Activated T-helper 9 cell treated with anti-CD3 and anti-CD28 coated beads, Interleukin-2, amount 50 U/mL, for 16 hours (primary cell): Measurements from ENCODE around the gene TBCD.

Experiments used
- DNase-seq: peaks from one replicate; pipeline ENCODE4 v3.0.0-alpha.2; 2020; ENCODE audit warnings: low read depth

Gene TBCD

DNA sequence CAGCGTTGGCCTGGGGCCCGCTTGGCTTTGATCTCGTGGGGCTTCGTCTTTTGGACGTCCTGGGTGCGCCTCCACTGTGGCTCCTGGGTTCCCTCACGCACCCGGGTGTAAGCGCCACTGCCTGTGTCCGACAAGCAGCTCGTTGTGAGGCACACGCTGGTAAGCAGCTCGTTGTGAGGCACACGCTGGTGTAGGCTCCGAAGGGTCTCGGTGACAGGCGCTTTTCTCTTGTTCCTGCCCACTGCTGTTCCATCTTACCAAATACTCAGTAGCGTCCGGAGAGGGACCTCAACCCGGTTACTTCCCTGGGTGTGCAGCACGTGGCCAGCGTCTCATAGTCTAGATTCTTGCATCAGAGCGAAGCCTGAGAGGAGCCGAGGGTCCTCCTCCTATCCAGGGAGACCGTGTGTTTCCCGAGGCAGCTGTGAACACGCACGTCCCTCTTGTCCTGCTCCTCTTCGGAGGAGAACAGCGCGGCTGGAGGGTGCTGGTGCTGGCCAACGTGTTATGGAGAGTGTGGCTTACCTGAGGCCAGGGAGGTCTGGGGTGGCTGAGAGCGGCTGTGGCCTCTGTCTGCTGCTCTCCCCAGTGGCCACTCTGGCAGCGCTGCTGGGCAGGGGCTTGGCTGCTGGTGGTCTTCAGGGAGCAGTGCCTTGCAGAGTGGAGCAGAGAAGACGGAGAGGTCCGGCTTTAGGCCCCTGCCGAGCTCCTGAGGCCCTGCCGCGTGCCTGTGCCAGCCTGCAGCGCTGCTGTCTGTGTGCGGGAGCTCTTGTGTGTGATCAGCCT, 120.1 kb downstream of the TBCD start:
- DNase-seq: no peak

DNA sequence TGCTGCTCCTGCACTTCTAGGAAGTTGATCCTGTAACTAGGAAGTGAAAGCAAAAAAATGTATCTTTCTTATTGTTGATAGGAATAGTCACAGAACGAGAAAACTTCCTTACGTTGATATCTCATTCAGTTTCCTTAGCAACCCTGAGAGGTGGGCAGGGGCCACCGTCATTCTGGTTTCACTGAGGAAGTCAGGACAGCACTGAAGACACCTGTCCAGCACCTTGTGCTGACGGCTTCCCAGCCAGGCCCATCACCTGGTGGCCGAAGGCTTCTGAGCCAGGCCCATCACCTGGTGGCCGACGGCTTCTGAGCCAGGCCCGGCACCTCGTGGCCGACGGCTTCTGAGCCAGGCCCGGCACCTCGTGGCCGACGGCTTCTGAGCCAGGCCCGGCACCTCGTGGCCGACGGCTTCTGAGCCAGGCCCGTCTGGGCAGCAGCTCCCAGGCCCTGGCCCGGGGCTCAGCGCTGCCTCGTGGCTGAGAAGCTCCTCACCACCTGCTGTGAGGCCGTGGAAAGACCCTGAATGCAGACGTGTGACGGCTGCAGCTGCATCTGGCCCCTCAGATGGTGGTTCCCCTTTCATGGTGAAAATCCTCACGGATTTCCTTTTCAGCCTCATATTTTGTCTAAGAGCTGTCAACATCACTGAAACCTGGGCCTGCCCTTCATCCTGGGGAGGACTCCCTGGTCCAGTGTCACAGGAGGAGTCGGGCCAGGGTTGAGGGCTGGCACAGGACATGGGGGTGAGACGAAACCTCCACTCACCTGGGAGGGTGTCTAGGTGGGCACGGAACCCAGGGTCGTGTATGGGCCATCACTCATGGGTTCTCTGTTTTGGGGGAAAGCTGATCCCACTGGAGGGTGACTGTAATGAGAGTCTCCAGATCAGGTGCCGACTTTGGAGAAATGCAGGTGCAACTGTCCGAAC, 121.0 kb downstream of the TBCD start:
- DNase-seq: no peak

DNA sequence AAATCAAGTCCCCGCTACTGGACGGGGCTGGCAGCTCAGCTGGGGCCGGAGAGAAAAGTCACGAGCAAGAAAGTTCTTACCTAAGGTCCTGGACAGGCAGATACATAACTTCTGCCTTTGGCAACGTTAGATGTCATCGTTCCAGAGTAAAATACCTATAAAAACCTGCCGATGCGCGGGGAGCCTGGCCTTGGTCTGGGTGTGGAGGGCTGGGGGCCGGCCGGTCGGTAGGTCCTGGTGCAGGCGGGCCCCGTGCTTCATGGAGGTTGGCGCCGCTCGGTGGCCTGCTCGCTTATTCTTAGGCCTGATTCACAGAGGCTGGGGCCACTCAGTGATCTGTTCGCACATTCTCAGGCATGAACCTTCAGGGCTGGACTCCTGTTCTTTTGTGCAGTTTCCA, 121.7 kb downstream of the TBCD start:
- DNase-seq: no peak

DNA sequence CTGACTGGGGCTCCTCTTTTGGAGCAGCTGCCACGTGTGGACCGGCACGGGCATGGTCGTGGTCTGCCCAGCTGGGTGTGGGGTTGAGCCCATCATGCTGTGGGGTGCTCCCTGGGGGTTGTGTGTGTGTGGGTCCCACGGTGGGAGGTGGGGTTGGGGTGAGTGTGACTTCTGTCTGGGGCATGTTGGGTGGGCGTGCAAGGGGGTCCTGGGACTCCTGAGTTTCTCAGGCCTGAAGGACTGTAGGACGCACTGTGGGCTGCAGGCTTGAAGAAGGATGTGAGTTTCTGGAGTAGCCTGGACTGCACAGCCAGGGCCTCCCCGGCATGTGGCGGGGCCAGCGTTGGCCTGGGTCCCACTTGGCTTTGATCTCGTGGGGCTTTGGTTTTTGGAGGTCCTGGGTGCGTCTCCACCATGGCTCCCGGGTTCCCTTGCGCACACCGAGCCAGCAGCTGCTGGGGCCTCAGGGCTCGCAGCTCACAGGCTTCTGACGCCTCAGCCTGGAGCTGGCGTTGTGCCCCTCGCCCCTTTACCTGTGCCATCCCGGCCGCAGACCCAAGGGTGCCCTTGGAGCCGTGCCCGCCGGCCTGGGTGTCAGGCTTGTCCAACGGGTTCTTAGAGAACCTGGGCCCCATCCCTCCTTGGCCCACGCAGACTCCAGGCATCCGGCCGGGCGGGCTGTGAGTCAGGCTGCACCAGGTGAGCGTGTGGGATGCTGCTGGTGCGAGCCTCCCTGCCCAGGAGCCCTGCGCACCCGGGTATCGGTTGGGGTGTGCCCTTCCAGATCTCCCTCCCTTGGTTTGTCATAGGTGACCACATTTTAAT, 122.4 kb downstream of the TBCD start:
- DNase-seq: no peak

DNA sequence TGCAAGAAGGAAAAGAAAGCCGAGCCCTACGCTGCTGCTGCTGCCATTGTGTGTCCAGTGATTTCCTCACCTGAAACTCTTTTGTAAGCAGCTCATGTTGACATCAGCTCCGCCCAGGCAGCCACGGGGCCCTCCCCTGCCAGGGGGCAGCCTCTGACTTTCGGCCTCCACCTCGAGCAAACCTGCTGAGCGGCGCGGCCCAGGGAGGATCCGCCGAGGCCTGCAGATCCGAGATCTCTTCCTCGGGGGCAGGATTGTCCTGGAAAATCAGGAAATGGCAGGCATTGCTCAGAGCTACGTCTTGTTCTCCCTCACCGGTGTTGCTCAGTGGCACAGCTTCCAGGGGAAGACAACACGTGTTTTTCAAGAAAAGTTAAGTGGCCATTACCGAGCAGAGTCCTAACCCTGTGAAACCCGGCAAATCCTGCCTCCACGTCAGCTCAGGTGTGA, 123.6 kb downstream of the TBCD start:
- DNase-seq: no peak

DNA sequence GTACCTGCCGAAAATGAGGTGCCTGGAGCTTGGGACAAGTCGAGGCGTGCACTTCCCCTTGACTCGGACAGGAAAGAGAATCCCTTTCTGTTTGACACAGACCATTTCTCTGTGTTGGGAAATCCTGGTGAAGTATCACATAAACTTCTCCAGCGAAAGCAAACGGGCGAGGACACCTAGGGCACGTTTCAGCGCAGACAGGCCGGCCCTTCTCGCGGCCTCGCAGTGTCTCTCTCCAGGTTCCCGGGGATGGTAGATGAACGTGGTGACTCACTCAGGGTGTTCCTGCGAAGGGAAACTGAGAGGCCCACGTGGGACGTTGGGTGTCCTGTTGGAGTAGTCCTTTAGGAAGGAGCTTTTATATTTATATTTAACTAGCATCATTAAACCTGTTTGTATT, 124.3 kb downstream of the TBCD start:
- no peak for DNase-seq

DNA sequence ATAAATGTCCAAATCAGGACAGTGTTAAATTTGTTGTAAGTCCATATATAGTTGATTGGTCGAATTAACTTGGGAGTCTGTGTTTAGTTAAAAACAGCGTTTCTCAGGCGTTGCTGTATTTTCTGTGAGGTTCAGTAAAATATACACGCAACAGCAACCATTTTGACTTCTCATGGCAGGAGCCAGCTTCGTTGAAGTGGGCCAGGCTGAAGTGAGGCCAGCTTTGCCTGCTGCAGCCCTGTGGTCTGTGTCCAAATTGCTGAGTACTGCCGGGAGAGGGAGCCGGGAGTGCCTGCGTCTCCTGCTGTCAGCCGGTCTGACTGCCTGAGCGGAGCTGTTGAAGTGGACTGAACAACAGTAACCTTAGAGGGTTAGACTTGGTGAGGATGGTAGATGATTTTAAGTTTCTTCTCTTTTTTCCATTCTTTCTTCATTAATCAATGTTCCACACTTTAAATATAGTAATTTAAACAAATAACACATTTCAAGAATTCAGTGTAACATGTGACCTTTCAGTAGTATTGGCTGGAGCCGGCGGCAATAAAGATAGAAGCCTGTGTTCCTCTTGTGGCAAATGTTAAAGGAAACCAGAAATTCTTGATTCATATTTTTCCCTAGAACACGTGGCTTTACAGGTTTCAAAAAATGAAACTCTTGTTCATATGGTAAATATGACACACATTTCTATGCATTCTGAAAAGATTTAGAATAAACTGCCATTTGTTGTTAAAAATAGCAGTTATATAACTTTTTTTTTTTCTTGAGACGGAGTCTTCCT, 124.9 kb downstream of the TBCD start:
- no peak for DNase-seq

DNA sequence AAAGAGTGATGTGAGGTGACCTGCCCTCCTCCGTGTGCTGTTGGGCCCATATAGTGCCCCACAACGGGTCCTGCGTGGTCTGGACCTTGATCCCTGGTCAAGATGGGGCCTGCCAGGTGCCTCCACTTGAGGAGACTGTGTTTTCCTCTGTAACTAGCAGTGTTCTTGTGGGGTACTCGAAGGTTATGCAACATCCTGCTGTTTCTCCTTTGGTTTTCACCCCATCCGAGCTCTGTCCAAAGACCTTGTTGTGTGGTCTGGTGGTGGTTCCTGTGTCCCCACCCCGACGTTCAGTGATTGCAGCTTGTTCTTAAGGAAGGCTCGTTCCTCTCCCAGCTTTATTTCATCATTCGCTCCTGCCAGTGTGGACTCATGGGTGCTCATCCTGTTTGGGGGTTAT, 126.7 kb downstream of the TBCD start:
- no peak for DNase-seq

DNA sequence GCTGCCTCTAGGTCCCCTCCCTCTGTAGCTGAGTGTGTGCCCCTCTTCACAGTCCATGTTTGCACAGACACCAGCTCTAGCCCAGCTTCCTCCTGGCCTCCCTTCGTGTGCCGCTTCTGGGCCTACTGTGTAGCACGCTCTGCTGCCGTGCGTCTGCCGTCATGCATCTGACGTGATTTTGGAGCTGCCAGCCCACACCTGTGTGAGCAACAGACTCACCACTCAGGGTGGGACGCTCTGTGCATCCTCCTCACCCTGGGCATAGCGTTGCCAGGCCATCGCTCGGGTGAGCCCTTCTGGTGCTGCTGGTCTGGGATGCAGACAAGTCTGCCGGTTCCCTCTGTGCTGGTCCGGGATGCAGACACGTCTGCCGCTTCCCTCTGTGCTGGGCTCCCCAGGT, 127.4 kb downstream of the TBCD start:
- DNase-seq: no peak

DNA sequence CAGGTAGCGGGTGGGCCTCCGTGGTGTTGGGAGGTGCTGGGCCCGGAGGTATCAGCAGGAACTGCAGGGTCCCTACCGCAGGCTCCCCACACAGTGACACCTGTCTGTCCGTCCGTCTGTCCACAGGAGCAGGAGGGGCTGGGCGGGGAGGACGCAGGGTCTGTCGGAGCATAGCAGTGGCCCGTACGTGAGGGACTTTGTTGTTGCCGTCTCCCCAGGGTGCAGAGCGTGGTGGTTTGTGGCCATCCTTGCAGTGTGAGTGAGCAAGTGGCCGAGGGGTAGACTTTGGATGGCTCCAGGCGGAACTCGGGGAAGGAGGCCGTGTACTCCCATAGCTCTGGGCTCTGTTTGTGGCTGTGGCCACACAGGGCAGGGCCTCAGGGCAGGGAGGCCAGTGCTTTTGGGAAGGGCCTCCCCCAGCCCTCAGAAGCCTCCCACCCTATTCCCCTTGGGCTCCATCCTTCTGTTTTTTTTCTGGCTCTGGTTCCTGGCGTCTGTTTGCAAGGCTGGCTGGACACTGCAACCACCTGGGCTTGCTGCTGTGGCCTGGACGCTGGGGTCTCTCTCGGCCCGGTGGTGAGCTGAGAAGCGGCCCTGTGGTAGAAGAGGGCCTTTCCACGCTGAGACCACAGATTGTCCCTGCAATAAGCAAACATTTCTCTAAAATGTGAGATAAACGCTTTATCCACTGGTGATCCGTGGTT, 128.9 kb downstream of the TBCD start:
- no peak for DNase-seq

DNA sequence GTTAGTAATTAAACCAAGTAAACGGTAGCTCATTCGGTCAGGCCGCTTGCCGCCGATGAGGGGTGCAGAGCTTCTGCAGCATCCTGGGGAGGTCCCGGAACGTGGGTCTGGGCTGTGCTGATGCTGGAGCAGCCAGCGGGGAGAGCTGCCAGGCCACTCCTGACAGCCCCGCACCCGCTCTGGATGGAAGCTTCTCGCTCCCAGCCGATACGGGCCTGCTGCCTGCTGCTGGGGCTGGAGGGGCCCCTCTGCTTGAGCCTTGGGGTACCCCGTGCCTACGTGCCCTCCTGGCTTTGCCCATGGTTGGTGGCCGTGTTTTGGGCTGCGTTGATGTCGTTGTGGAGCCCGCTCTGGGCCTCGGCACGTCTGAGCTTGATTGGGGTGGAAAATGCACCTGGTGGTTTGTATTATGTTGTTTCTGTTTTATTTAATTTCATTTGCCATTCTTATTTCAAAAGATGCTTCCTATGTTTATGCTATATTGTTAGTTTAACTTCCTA, 129.5 kb downstream of the TBCD start:
- no peak for DNase-seq

DNA sequence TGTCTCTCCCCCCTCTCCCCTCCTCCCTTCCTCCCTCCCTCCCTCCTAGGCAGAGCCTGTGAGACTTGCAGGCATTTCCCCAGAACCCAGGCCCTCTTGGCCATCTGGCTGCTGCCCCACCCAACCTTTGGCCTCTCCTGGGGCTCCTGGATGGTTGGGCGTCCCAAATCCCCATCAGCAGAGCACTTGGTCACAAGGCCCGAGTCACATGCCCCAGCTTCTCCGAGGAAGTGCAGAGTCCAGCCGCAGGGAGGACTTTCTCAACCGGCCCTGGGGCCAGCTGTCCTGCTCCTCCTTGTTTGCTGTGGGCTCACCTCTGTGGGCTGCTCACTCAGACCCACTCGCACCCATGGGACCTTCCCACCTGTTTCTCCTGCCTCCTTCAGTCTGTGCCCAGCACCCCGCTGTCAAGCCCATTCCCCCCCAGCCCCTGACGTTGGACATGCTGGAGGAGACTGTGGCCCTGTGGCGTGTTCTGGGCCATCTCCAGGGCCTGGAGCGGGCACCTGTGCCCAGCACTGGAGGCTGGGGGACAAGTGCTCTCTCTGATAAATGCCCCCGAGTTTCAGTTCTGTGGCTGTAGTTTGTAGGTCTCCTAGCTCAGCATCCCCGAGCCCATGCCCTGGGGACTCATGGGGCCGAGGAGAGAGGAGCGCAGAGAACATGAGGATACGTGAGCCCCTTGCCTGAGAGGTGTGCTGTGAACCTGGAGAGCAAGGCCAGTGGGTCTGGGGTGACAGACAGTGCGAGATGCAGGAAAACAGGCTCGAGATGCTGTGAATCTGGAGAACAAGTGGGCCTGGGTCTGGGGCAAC, 130.2 kb downstream of the TBCD start:
- no peak for DNase-seq

DNA sequence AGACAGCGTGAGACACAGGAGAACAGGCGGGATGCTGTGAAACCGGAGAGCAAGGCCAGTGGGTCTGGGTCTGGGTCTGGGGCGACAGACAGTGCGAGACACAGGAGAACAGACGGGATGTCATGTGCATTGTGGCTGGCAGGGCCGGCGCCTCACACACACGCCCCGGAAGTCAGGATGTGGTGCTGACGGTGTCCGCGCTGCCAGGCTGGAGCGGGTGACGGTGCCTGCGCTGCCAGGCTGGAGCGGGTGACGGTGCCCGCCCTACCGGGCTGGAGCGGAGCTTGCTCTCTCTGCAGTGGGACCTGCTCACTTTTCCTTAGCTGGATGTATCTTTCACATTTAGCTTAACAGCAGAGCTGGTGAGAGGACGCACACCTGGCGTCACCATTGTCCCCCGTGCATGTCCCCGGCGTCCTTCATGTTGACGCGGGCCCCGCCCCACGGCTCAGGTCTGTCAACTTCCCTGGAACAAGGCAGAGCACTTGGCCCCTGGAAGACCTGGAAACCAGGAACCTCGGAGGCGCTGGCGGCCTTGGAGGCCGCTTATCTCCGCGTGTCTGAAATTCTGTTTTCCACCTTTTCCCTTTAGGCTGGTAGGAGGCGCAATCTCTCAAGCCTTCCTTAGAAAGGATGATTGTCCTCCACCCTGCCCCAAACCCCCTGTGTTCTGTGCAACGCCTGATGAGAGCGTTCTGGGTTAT, 131.0 kb downstream of the TBCD start:
- DNase-seq: peak; percentile 59

DNA sequence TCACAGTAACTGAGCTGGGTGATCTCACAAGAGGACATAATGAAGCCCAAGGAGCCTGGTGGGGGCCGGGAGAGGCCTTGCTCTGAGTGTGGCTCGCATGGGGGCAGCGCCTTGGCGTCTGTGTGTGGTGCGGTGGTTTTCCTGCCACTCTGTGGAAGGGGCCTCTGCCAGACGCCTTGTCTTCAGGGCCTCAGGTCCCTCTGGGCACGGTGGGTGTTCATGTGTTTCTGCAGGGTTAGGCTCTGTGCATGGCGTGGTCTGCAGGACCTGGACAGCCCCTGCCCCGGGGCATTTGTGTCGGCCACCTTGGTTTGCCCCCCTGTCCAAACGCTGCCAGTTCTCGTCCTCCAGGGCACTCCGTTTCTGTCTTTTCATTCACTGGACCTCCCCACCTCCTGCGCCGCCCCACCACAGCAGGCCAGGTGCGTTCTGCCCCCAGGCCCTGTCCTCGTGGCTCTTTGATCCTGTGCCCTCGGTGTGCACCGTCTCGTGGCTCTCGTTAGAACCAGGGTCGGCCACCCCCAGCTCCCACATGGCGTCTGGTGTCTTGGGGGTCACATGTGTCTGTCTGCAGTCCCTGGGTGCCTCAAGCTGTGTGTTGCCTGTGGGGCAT, 131.7 kb downstream of the TBCD start:
- no peak for DNase-seq

DNA sequence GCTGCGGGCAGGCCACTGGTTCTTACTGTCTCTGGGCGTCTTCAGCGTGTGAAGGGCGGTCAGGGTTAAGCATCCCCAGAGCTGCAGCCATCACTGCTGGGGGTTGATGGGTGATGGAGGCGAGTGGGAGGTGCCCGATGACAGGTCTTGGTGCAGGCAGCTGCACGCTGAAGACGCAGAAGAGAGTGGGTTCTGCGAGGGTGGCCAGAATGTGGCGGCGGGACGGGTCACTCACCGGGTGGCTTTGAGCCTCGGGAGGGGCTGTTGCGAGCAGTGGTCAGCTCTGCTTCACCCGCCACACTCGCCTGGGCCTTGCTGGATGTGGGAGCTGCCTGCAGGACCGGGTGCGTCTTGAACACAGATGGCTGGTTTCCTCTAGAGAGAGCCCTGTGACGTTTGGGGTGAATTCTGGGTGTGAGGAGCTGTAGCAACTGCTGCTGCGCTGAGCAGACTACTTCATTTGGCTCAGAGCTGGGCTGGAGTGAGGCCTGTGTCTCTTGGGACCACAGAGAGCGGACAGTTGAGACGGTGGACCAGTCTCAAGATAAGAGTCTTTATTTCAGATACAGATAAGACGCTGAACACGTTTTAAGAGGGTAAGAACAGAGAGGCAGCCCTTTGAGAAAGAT, 132.6 kb downstream of the TBCD start:
- no peak for DNase-seq

DNA sequence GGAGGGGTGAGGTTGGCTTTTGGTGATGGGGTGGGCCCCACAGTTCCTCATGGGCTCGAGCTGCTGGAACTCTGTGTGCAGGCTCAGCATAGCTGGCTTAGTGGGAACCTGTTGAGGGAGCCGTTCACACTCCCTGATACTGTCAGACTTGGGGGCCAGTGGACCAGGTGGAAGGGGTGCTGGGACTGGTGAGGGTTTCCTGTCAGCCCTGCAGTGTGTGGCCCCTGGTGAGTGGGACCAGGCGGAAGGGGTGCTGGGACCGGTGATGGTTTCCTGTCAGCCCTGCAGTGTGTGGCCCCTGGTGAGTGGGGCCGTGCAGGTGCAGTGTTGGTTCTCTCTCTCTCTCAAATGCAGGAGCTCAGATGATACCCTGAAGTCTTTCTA, 133.1 kb downstream of the TBCD start:
- DNase-seq: no peak

DNA sequence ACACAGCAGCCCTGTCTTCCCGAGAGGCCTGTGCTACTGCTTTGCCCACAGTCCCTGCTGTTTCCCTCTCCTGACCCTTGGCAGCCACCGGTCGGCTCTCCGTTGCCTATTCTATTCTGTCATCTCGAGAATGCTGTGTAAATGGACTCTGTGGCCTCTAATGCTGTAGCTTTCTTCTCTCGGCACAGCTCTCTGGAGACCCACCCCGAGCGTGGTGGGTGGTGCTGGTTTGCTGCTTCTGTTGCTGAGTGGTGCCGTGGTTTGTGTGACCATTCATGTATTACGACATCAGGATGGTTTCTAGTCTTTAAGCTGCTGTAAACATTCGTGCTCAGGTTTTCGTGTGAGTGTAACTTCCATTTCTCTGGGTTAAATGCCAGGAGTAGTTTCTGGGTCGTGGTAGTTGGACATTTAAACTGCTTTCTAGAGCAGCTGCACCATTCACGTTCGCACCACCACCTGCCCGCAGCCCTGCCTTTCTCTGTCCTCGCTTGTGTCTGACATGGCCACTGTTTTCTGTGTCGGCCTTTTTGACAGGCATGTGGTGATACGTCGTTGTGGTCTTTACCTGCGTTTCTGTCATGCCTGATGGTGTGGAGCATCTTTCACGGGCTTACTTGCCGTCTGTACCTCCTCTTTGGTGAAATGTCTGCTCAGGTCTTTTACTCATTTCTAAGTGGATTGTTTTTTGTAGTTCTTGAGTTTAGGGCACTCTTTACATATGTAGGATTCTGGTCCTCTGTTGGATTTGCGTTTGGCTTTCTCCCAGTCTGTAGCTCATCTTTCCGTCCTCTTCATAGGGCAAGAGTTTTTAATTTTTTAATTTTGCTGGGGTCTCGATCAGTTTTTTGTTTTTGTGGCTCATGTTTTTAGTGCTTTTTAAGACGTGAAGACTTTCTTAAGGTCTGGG, 135.6 kb downstream of the TBCD start:
- no peak for DNase-seq
